Stomach (tissue), 4 donors: ENCODE measurements around the gene TRIM9.

Experiments used
- CTCF ChIP-seq, 7 experiments: fragments of 450-650 bp in 4 of 7; fragments of 200-600 bp in 3 of 7; sonication (generic) in 3 of 7; IDR thresholded peaks; one replicate each; pipeline ENCODE4 v1.5.1; 2016 to 2019; ENCODE audit warnings: antibody characterized with exemption in 7 of 7, control low read depth in 2 of 7, mild to moderate bottlenecking in 1 of 7
- EP300 ChIP-seq: sonication (generic); formaldehyde crosslinking; IDR thresholded peaks from one replicate; pipeline ENCODE4 v1.6.1; 2017; ENCODE audit warnings: antibody characterized with exemption
- POLR2A ChIP-seq, 4 donors: fragments of 450-650 bp; IDR thresholded peaks; one replicate each; pipeline ENCODE4 v1.6.1; 2016; ENCODE audit warnings: antibody characterized with exemption in 4 of 4, control low read depth in 2 of 4, mild to moderate bottlenecking in 1 of 4, moderate library complexity in 1 of 4

GRCh38 chr14:51006781-51007211 is 88.1 kb downstream of the TRIM9 start:
- TF ChIP-seq POLR2A (IDR thresholded peaks at IDR 0.05) (no peak), EP300 (no peak), CTCF (IDR thresholded peaks at IDR 0.05) (no peak)
